ENCODE results near the gene ATP8B1. TPM values are rescaled to one million over a fixed set of nuclear protein-coding genes. Genes with fewer than 3 reads are reported as not detected.

ATP8B1 gene
- total RNA-seq, 2 donors from 2014 or later, result 33.5 to 103 TPM

- no peak overlapping the region for H3K4me3 ChIP-seq
- WGBS, result 66% methylated on average over 16 of the region's 16 CpGs
- peaks cover under 1% of the 10 kb centered on the region for H3K4me1 ChIP-seq (replicated peaks)
- intact Hi-C loops (cut with DNase I), result no loop called here
- no peaks in the 10 kb centered on the region for H3K36me3 ChIP-seq
- DNase-seq (ENCODE audit: low spot score), result no peak
- no peaks in the 10 kb centered on the region for H3K9me3 ChIP-seq
- TF ChIP-seq CTCF (IDR thresholded peaks at IDR 0.05), result no peak
- no peak for TF ChIP-seq POLR2A (IDR thresholded peaks at IDR 0.05)
- TF ChIP-seq POLR2AphosphoS5 (IDR thresholded peaks at IDR 0.05), result no peak
- no peaks in the 10 kb centered on the region for H3K27me3 ChIP-seq (replicated peaks; ENCODE audit: insufficient read depth)
- H3K27ac ChIP-seq, result no peak overlapping the region
Measured at GRCh38 chr18:57784034-57784800, 18.9 kb downstream of the ATP8B1 start.

DNA sequence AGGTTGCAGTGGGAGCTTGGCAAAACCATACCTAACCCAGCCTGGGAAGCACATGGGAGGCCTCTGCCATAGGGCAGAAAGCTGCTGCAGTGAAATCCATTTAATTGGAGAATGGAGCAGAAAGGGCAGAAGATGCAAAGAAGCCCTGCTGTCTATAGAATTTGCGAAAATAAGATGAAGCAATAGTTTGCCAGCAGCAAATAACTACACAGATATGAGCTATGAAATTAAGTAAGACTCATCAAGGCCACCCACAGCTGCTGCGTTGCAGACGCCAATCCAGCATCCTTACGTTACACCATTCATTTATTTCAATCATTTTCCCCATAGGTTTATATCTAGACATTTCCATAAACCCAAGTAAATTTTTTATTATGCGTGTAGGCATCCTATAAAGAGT lies 21.1 kb downstream of the ATP8B1 start:
- TF ChIP-seq POLR2A (IDR thresholded peaks at IDR 0.05) (no peak), POLR2AphosphoS5 (IDR thresholded peaks at IDR 0.05) (no peak), CTCF (IDR thresholded peaks at IDR 0.05) (no peak)
- 94% methylated on average over 5 of the region's 5 CpGs for WGBS

DNA sequence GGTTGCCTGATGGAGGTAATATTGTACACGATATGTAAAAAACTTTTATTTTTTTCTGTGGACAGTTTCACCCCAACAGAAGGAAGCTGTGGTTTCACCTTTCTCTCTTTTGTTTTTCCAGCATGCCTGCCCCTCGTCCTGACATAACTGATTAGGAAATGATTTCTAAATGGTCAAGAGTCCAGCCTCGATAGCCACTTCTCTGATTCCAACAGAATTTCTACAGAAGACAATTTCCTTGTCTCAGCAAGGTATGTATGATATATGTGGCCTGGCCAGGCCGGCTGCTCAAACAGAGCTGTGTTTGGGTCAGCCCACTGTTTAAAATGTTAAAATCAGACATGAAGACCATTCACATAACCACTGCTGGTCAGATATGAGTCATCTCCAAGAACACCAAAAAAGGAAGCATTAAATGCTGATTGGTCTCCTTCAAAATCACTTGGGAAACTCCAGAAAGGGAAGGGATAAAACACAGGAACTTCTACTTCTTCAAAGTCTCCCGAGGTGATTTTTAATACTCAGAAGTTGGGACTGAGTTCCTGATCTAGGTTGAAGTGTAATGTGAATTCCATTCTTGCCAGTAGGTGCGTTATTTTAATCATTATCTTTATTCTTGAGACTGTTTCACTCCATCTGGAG lies 22.3 kb downstream of the ATP8B1 start:
- DNase-seq (ENCODE audit: low spot score), result no peak
- intact Hi-C loops (cut with DNase I), result no loop called here
- Histone ChIP-seq H3K4me3 (no peak overlapping the region), H3K36me3 (no peaks in the 10 kb centered on the region), H3K9me3 (no peaks in the 10 kb centered on the region), H3K4me1 (replicated peaks) (peaks cover 4% of the 10 kb centered on the region), H3K27me3 (replicated peaks; ENCODE audit: insufficient read depth) (no peaks in the 10 kb centered on the region), H3K27ac (peak overlapping the region; percentile 47 to 58)
- peak; percentile 9 for TF ChIP-seq POLR2A (IDR thresholded peaks at IDR 0.05)
- peak; percentile 34 for TF ChIP-seq POLR2AphosphoS5 (IDR thresholded peaks at IDR 0.05)
- TF ChIP-seq CTCF (IDR thresholded peaks at IDR 0.05), result no peak
- 18% methylated on average over 6 of the region's 6 CpGs for WGBS

More for the DNA sequence above, 21.1 kb downstream of the ATP8B1 start:
- intact Hi-C loops (cut with DNase I), result no loop called here
- Histone ChIP-seq H3K27me3 (replicated peaks; ENCODE audit: insufficient read depth) (no peaks in the 10 kb centered on the region), H3K36me3 (no peaks in the 10 kb centered on the region), H3K27ac (no peak overlapping the region), H3K4me3 (no peak overlapping the region), H3K4me1 (replicated peaks) (no peaks in the 10 kb centered on the region), H3K9me3 (no peaks in the 10 kb centered on the region)
- no peak for DNase-seq (ENCODE audit: low spot score)

DNA sequence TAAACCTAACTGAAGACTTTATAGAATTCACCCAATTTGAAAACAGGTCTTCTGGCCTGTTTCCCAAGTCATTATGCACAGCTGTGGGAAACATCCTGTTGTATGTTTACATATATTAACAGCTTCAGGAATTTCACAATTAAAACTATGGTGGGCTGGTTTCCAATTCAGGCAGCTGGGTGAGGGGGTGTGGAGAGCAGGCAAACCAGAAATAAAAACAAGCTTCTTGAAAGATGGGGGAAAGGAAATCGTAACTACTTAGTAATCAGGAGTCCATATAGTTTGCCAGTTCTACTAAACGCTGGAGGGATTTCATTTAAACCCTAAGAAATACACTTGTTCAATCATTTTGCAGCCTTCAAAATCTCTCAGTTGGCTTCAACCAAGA lies 22.8 kb downstream of the ATP8B1 start:
- H3K4me3 ChIP-seq, result no peak overlapping the region
- no peaks in the 10 kb centered on the region for H3K9me3 ChIP-seq
- intact Hi-C loops (cut with DNase I), result no loop called here
- WGBS, result 8% methylated on average over 2 of the region's 2 CpGs
- no peaks in the 10 kb centered on the region for H3K36me3 ChIP-seq
- peak overlapping the region; percentile 47 to 58 for H3K27ac ChIP-seq
- H3K27me3 ChIP-seq (replicated peaks; ENCODE audit: insufficient read depth), result no peaks in the 10 kb centered on the region
- no peak for TF ChIP-seq CTCF (IDR thresholded peaks at IDR 0.05)
- TF ChIP-seq POLR2A (IDR thresholded peaks at IDR 0.05), result no peak
- TF ChIP-seq POLR2AphosphoS5 (IDR thresholded peaks at IDR 0.05), result no peak
- DNase-seq (ENCODE audit: low spot score), result no peak
- H3K4me1 ChIP-seq (replicated peaks), result peaks cover 4% of the 10 kb centered on the region

Measured in prostate gland (tissue), 2 donors.